Stimulated activated CD8-positive, alpha-beta memory T cell treated with anti-CD3 and anti-CD28 coated beads, Interleukin-7, amount 100 ng/mL, for 1 hour (primary cell): ENCODE results near the gene SF1.

Experiments used
- DNase-seq, 2 donors: peaks; one replicate each; pipeline ENCODE4 v3.0.0-alpha.2; 2020; ENCODE audit warnings: low read depth in 2 of 2

The SF1 gene

DNA sequence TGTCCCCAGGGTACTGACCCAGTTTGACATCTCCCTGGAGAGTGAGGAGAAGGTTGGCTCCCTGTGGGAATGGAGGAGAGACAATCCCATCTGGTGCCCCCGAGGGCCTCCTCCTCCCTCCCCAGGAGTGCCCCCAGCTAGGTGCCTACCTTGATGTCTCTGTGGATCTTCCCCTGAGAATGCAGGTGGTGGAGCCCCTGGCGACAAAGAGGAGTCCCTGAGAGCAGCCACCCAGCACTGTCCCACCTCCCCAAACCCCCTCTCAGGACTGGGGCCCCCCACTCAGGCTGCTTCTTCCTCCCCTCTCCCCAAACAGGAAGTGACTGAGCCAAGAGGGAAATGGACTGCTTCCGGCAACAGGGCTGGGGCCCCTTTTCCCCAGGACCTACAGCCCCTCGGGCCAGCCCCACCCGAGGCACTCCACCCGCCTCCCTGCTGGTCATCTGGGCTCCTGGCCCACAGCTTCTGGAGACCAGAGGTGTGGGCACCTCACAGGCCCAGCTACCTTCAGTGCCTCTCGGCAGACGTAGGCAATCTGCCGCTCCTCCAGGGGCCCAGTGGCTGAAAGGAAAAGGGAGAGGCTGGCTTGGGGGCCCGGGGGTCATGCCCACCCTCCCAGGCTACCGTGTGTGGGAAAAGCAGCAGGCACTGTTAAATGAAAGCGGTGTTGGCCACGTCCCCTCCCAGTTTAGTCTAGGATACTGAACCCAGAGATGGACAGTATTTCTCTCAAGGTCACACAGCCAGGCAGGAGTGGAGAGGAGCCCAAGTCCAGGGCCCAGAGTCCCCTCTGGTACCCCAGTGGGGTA, 23.4 kb upstream of the SF1 start:
- DNase-seq: no peak

- no peak for DNase-seq
Measured at GRCh38 chr11:64801158-64801464, 22.8 kb upstream of the SF1 start.

GRCh38 chr11:64800303-64801157, 22.2 kb upstream of the SF1 start:
- no peak for DNase-seq

- no peak for DNase-seq
Measured at GRCh38 chr11:64799623-64800302, 21.4 kb upstream of the SF1 start.

GRCh38 chr11:64799256-64799622, 20.9 kb upstream of the SF1 start:
- no peak for DNase-seq

DNA sequence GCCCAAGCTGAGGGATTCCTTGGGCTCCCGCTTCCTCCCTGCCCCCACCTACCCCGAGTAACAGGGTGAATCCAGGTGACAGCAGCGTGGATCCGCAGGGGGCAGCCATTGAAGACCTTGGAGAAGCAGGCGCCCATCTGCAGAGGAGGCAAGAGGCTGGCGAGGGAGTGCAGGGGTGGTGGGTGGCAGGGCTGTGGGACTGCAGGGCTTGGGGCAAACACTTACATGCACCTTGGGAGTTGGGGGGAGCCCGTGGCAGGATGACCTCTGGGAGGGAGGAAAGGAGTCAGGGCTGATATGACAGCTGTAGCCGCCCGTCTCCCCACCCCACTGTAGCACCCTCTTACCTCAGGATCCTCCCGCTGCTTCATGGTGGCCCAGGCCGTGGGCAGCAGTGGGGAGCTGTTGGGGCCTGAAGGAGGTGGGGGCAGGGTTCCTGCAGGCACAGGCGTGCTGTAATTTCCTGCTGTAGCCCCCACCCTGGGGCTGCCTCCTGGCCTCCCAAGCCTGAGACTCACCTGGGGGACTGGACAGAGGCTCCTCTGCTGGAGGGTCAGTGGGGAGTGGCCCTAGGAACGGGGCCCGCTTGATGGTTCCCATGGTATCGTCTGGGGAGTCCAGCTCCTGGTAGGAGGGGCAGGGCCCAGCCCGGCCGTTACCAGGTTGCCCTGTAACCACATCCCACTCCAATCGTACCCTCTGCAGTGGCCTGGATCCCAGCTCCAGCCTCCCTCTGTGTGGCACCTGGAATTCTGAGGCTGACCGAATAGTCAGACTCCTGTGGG, 18.6 kb upstream of the SF1 start:
- no peak for DNase-seq

DNA sequence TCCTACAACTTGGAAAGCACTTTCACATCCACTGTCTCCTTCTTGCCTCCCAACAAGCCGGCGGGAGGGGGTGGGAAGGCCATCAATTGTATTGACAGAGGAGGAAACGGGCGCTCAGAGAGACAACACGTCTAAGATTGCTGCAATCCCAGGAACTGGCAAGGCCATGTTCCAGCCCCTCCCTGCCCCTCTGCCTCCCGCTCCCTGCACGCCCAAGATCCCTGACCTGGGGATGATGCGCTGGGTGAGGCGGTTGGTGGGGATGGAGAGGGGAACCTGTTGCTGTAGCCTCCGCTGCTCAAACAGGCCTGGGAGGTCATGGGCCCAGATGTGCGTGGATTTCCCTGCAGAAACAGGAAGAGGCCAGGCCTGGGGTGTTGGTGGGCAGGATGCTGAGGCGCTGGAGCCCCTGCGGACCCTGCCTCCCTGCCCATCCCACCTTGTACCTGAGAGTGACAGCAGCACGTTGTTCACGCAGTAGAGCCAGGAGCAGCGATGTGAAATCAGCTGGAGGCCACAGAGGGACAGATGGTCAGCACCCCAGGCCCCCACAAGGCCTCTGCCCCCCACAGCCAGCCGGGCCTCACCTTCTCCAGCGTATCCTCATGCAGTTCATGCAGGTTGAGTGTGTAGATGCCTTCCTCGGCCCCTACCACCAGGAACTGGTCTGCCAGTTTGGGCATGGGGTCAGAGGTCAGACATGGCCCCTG, 17.9 kb upstream of the SF1 start:
- no peak for DNase-seq

DNA sequence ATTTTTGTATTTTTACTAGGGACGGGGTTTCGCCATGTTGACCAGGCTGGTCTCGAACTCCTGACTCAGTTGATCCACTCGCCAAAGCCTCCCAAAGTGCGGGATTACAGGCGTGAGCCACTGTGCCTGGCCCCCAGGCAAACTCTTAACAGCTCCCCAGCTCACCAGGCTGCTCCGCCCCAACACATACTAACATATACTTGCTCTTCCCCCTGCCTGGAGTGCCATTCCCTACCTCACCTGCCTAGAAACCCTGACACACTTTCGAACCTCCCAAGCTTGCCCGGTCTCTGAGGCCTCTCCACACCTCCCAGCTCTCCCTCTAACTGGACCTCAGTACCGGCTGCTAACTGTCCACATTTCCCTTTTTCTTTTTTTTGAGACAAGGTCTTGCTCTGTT, 16.2 kb upstream of the SF1 start:
- no peak for DNase-seq

DNA sequence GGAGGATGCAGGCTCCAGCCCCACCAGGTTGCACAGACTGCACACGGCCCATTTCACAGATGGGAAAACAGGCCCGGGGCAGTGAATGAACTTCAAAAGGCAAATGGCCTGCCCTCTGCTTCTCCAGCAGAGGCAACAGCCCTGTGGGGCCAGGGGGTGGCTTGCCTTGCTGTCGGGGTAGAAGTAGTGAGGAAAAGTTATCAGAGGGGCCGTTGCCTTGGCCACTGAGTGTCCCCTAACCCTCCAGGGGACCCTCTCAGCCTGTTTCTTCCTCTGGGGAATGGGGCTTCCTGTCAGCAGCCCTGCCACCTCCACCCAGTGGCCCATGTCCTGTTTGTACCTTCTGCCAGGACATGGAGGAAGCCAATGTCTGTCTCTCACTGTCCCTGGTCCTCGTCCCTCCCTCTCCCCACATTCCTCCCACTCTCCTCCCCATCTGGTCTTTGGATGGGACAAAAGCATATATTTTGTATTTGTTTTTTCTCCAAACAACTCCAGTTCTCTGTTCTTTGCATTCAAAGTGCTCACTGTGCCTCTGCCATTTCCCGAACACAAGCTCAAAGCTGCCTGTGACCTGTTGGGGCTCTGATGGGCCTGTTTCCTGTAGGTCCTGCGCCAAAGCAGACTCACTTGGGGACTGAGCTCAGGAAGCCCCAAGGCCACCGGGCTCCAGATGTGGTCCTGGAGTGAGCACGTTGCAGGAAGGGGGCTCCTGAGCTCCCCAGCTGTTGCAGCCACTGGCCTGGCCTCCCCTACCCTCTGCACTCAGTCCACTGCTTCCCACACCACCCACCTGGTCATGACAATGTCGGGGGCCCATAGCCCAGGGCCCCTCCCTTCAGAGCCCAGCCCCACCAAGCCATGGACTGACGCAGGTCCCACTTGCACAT, 15.2 kb upstream of the SF1 start:
- no peak for DNase-seq

DNA sequence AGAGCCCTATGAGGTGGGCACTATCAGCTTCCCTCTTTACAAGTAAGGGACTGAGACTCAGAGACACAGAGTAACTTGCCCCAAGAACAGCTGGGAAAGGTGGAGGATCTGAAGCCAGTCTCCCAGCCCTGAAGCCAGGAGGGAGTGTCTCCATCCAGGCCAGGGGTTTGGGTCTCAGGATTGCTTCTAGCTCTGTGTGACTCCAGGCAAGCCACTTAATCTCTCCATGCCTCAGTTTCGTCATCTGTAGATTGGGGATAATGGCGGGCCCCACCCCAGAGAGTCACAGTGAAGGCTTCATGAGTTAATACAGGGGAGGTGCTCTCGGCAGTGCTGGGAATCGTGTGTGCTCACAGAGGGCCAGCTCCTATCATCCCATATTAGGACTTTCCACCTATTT, 14.1 kb upstream of the SF1 start:
- DNase-seq: no peak

- no peak for DNase-seq
Measured at GRCh38 chr11:64791781-64792291, 13.5 kb upstream of the SF1 start.

DNA sequence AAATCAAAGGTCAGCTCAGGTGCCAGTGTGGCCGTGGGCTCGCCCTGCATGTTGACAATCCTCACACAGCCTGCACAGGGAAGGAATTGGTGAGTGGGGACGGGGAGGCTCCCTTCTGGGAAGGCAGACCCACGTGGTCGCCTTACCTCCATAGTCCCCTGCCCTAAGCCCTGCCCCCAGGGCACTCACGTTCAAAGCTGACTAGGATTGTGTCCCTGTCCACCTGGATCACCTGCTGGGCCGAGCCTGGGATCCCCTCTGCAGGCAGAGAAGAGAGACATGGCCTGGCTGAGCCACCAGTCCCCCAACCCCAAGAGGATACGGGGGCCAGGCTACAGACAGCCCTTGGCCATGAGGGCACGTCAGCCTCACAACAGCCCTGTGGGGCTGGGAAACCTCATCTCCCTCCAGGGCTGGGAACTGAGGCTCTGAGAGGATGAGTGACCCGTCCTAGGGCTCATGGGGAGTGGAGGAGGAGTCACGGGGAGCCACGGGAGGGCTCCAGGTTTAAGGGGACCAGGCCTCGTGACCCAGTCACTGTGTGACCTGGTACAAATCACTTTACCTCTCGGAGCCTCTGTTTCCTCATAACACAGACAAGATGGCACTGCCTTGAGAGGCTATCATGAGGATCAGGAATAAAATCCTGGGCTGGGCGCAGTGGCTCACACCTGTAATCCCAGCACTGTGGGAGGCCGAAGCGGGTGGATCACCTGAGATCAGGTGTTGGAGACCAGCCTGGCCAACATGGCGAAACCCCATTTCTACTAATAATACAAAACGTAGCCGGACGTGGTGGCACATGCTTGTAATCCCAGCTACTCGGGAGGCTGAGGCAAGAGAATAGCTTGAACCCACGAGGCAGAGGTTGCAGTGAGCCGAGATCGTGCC, 12.1 kb upstream of the SF1 start:
- no peak for DNase-seq

DNA sequence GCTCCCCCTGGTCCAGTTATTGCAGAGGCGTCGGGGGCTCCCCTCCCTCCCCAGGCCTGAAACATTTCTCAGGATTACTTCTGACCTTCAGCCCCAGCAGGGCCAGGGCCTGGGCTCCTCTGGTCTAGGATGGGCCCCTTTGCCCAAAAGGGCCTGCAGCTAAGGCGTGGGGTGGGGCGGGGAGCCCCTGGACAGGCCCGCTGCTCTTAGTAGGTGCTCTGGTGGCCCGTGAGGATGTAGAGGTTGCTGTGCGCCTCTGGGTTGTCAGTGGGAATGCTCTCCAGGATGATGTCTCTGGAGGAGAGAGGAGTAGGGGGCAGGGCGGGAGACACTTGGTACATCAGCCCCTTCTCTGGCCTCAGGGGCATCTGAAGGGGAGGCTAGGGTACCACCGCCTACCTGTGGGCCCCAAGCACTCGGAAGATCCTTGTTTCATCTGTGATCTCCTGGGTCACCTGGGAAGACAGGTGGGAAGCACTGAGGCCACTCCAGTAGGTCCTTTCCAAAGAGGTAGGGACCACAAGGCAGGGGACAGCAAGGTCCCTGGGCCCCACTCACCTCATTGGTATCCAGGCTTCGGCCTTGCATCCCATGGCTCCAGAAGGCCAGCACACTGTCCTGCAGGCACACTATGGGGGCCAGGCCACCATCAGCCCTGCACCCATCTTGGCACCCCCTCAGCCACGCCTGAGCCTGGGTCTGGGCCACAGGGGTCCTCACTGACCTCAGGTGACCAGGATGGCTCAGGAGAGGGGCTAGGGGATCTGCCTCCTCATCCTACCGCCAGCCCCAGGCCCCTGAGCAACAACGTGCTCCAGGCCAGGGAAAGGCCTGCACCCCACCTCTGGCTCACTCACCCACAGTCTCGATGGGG, 11.2 kb upstream of the SF1 start:
- no peak for DNase-seq

- no peak for DNase-seq
Measured at GRCh38 chr11:64788321-64789215, 10.2 kb upstream of the SF1 start.

DNA sequence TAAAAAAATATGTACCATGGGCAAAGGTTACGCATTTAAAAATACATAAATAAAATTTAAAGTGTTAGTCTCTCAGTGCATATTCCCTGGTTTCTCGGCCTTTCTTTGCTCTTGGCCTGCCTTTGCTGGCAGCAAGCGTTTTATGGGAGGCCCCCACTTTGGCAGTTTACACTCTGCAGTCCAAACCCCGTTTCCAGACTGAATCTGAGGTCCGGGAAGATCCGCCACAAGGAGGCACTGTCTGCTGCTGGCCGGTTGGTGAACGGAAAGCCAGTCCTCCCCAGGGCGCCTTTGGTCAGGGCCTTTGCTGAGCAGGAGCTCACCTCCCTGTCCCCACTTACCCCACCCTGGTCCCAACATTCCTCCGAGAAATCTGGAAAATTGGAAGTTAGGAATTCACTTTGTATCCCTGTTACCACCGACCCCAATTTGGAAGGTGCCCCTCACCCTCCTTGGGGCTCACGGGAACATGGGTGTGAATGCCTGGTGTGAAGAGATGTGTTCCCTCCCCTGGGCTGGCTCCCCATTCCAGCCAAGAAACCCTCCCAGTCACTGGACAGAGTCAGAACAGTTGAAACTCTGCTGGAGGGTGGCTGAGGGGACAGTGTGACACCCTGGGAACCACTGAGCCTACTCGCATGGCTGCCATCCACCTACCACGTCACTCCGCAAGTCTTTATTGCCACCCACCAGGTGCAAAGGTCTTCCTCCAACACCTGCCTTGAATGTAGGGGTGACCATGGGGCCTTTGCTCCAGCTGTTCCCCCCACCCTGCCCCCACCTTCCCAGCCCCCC, 9.4 kb upstream of the SF1 start:
- DNase-seq: peak in 1 of 2 donors; percentile 45

GRCh38 chr11:64786308-64786707, 8.0 kb upstream of the SF1 start:
- no peak for DNase-seq
